ENCODE data around the gene BIRC7. TPM values are rescaled to one million over a fixed set of nuclear protein-coding genes. Genes with fewer than 3 reads are reported as not detected.

The BIRC7 gene
- polyA plus RNA-seq (2012; ENCODE audit: missing spikeins) = 1.1 TPM

DNA sequence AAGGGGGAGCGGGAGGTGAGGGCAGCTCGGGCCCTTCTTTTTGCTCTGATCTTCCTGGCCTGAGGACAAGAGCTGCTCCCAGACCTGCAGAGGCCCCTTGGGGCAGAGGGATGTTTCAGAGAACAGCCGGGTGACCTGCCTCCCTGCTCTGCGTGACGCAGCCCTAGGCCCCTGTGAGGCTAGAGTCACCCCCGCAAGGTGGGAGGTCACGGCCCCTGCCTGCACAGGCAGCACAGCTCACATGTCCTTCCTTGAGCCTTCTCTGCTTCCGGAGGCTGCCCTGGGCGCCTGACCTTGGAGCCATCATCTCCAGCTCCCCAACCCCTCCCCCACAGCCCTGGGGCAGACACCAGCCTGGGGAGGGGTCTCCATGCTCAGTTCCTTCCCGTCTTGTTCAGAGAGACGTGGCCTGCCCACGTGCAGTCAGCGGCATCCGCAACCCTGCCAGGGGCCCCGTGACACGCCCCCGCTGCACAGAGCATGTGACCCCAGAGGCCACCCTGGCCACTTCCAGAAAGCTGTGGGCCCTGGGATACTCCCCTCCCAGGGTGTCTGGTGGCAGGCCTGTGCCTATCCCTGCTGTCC lies at the start of gene BIRC7:
Gene BIRC7 (plus strand): TSS at position 507 of the 585 bp plus-strand sequence. CDS start 192 bp downstream, outside the sequence.
- DNase-seq (ENCODE audit: insufficient read length) (no peak), FAIRE-seq (no peak)
- TF ChIP-seq POLR2A (IDR thresholded peaks at IDR 0.05; ENCODE audit: low read depth, low read length) = no peak

- FAIRE-seq (no peak), DNase-seq (ENCODE audit: insufficient read length) (no peak)
- TF ChIP-seq TAF1 (IDR thresholded peaks at IDR 0.05; ENCODE audit: borderline replicate concordance, low read depth, low read length) = no peak
- TF ChIP-seq POLR2A (IDR thresholded peaks at IDR 0.05; ENCODE audit: low read depth, low read length) = no peak
- no peak for TF ChIP-seq POLR2AphosphoS5 (IDR thresholded peaks at IDR 0.05; ENCODE audit: low read depth, low read length)
Measured at GRCh38 chr20:63186084-63186483, 49.6 kb upstream of the BIRC7 start.

DNA sequence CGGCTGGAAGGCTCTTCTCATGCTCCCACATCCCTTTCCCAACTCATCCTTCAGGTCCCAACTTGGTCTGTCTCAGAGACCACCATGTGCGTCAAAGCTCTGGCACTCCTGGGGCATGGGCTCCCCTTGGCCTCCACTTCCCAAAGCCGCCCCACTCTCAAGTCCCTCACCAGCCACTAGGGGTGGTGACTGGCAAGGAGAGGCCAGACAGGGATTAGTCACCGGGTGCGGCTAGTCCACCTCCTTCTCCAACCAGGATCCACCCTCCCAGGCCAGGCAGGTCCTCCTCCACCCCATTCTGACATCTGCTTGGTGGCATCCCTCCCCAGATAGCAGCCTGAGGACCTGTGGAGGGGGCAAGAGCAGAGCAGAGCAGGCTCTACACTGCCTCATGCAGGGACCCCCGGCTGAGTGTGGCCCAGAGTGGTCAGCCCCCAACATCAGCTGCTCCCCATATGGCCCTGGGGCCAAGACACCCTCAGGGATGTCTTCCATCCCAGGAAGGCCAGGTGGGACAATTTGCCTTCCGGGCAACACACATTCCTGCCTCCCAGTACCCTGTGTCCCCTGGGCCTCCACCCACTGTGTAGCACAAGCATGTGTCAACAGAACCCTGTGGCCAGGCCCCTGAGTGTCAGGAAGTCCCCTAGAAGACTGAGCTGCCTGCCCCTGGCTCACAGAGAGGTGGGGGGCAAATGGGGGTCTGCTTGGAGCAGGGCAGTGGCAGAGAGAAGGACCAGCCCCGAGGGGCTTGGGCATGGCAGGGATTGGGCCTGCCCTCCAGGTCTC lies 49.0 kb upstream of the BIRC7 start:
- DNase-seq (ENCODE audit: insufficient read length) (no peak), FAIRE-seq (no peak)
- TF ChIP-seq POLR2A (IDR thresholded peaks at IDR 0.05; ENCODE audit: low read depth, low read length) (no peak), POLR2AphosphoS5 (IDR thresholded peaks at IDR 0.05; ENCODE audit: low read depth, low read length) (no peak), TAF1 (IDR thresholded peaks at IDR 0.05; ENCODE audit: borderline replicate concordance, low read depth, low read length) (no peak)

DNA sequence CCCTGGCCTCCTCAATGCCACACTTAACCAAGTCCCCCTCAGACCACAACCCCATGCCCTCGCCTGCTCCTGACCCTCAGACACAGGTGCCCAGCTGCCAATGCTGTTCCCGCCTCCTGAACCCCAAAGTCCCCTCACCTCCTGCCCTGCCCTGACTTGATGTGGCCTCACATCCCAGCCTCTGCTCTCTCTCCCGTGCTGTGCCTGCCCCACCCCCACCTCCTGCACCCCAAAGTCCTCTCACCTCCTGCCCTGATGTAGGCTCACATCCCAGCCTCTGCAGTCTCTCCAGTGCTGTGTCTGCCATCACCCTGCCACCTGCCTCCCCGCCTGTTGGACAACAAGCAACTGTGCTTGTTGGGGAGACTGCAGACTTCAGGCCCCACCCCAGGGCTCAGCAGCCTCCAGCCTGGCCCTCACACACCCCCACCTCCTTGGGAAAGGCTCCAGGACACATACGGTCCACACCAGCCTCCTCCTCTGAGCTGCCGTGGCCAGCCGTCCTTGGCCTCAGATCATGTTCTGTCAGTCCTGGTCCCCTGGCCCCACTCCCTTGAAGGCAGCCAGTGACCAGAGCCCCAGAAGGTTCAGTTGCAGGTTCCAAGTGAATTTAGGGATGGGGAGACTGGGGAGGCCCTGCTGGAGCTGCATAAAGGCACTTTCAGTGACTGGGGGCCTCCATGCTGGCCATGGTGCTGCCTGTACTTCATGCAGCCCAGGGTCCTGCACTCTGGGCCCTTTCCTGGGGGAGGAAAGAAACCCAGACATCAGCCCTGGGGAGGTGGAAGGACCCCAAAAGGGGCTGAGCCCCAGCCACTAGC lies 48.2 kb upstream of the BIRC7 start:
- DNase-seq (ENCODE audit: insufficient read length) = no peak
- TF ChIP-seq POLR2AphosphoS5 (IDR thresholded peaks at IDR 0.05; ENCODE audit: low read depth, low read length) = no peak
- TF ChIP-seq POLR2A (IDR thresholded peaks at IDR 0.05; ENCODE audit: low read depth, low read length) = no peak
- no peak for TF ChIP-seq TAF1 (IDR thresholded peaks at IDR 0.05; ENCODE audit: borderline replicate concordance, low read depth, low read length)
- FAIRE-seq = no peak

GRCh38 chr20:63188159-63188442 lies 47.6 kb upstream of the BIRC7 start:
- FAIRE-seq = no peak
- no peak for DNase-seq (ENCODE audit: insufficient read length)
- TF ChIP-seq TAF1 (IDR thresholded peaks at IDR 0.05; ENCODE audit: borderline replicate concordance, low read depth, low read length) (no peak), POLR2AphosphoS5 (IDR thresholded peaks at IDR 0.05; ENCODE audit: low read depth, low read length) (no peak), POLR2A (IDR thresholded peaks at IDR 0.05; ENCODE audit: low read depth, low read length) (no peak)

GRCh38 chr20:63188641-63189321 lies 46.9 kb upstream of the BIRC7 start:
- no peak for TF ChIP-seq POLR2A (IDR thresholded peaks at IDR 0.05; ENCODE audit: low read depth, low read length)
- TF ChIP-seq TAF1 (IDR thresholded peaks at IDR 0.05; ENCODE audit: borderline replicate concordance, low read depth, low read length) = no peak
- TF ChIP-seq POLR2AphosphoS5 (IDR thresholded peaks at IDR 0.05; ENCODE audit: low read depth, low read length) = no peak
- no peak for FAIRE-seq
- no peak for DNase-seq (ENCODE audit: insufficient read length)

GRCh38 chr20:63189322-63189642 lies 46.4 kb upstream of the BIRC7 start:
- TF ChIP-seq TAF1 (IDR thresholded peaks at IDR 0.05; ENCODE audit: borderline replicate concordance, low read depth, low read length) = no peak
- FAIRE-seq (no peak), DNase-seq (ENCODE audit: insufficient read length) (no peak)

DNA sequence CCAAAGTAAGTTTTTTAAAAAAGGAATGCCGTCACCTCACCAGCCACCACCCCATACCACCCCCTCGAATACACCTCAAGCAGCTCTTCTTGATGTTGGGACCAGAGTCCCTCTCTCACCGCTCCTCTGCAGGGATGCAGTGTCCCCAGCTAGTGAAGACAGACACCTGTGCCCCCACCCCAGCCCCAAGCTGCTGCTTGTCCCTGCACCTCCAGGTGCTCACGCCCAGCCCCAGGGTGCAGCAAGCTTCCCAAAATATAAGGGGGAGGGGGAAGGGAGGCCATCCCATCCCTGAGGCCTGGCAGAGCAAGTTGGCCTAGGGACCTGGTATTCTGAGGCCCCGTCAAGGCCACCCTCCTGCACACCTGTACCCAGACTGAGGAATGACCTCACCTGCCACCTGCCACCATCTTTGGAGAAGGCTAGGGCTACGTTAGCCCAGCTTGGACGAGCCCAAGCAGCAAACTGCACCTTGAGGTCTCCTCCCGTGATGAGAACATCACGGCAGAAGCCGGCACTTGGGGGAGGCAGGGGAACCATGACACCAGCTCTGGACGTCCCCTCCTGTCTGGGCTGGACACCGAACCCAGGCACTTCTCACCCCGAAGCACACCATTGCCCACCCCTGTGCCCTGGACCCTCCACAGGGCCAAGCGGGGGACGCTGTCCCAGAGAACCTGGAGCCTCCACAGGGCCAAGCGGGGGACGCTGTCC lies 45.7 kb upstream of the BIRC7 start:
- TF ChIP-seq TAF1 (IDR thresholded peaks at IDR 0.05; ENCODE audit: borderline replicate concordance, low read depth, low read length) = no peak
- no peak for TF ChIP-seq POLR2A (IDR thresholded peaks at IDR 0.05; ENCODE audit: low read depth, low read length)
- no peak for TF ChIP-seq POLR2AphosphoS5 (IDR thresholded peaks at IDR 0.05; ENCODE audit: low read depth, low read length)
- DNase-seq (ENCODE audit: insufficient read length) = no peak
- no peak for FAIRE-seq

DNA sequence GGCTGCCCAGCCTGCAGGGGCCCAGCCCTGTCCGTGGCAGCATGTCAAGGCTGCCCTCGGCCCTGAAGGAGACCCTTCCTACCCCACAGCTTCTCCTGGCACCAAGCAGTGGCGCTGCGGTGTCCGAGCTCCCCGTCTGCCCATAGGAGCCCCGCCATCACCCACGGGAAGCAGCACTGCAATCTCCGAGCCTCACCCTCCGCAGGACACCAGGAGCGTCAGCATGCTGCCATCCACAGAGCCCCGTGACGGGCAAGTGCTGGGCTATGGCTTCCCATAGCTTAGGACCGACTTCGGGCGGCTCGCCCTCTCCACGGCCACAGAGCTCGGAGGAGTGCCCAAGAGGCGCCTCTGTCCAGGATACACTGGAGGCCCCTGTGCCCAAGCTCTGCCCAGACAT lies 44.9 kb upstream of the BIRC7 start:
- FAIRE-seq (no peak), DNase-seq (ENCODE audit: insufficient read length) (no peak)
- no peak for TF ChIP-seq TAF1 (IDR thresholded peaks at IDR 0.05; ENCODE audit: borderline replicate concordance, low read depth, low read length)
- no peak for TF ChIP-seq POLR2AphosphoS5 (IDR thresholded peaks at IDR 0.05; ENCODE audit: low read depth, low read length)
- TF ChIP-seq POLR2A (IDR thresholded peaks at IDR 0.05; ENCODE audit: low read depth, low read length) = no peak

GRCh38 chr20:63191400-63191799 lies 44.3 kb upstream of the BIRC7 start:
- FAIRE-seq = no peak
- no peak for DNase-seq (ENCODE audit: insufficient read length)
- TF ChIP-seq POLR2AphosphoS5 (IDR thresholded peaks at IDR 0.05; ENCODE audit: low read depth, low read length) (no peak), TAF1 (IDR thresholded peaks at IDR 0.05; ENCODE audit: borderline replicate concordance, low read depth, low read length) (no peak), POLR2A (IDR thresholded peaks at IDR 0.05; ENCODE audit: low read depth, low read length) (no peak)

DNA sequence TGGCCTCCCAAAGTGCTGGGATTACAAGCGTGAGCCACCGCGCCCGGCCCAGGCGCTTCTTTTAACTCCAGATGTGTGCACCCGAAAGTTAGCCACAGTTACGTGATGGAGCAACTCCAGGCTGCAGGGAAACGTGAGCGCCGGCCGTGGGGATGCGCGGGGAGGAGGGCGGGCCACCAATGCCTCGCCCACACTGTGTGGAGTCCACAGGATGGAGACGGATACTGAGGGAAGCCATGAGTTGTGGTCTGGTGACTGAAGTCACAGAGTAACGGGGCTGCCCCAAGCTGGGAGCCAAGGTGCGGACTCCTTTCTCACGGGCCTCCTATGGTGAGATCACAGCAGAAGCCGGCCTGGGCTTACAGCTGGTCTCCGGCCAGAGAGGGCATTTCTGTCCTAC lies 43.0 kb upstream of the BIRC7 start:
- TF ChIP-seq POLR2AphosphoS5 (IDR thresholded peaks at IDR 0.05; ENCODE audit: low read depth, low read length) = no peak
- no peak for TF ChIP-seq TAF1 (IDR thresholded peaks at IDR 0.05; ENCODE audit: borderline replicate concordance, low read depth, low read length)
- no peak for TF ChIP-seq POLR2A (IDR thresholded peaks at IDR 0.05; ENCODE audit: low read depth, low read length)
- FAIRE-seq = no peak
- DNase-seq (ENCODE audit: insufficient read length) = no peak
